SU-DHL-6 (cell line): ENCODE data around the gene PSTPIP1.

Experiments used
- H2AFZ ChIP-seq: fragments of 200-600 bp; sonication (generic); 2 replicates; pipeline ENCODE4 v1.6.1; 2014; ENCODE audit warnings: low read depth, mild to moderate bottlenecking, moderate library complexity, mixed read lengths, antibody characterized with exemption, low read length; ENCODE audit not compliant: severe bottlenecking
- H3F3A ChIP-seq: fragments of 200-600 bp; shearing (Covaris generic); 2 replicates; pipeline ENCODE4 v1.6.0; 2016; ENCODE audit warnings: antibody characterized with exemption, mild to moderate bottlenecking; ENCODE audit not compliant: insufficient read depth
- H3K27ac ChIP-seq: fragments of 200-600 bp; sonication (generic); 2 replicates; pipeline ENCODE4 v1.5.1; 2016; ENCODE audit warnings: low read depth, mild to moderate bottlenecking, low read length, moderate library complexity, mixed read lengths
- H3K27me3 ChIP-seq: fragments of 200-600 bp; sonication (generic), shearing (Covaris generic); 2 replicates; pipeline ENCODE4 v1.6.0; 2014; ENCODE audit warnings: mild to moderate bottlenecking, low read length
- H3K36me3 ChIP-seq: fragments of 200-600 bp; sonication (generic); 2 replicates; pipeline ENCODE4 v1.6.1; 2014; ENCODE audit warnings: mild to moderate bottlenecking, low read length, mixed read lengths
- H3K4me2 ChIP-seq: fragments of 300-600, 200-600 bp; shearing (Covaris generic), sonication (generic); 2 replicates; pipeline ENCODE4 v1.6.0; 2014; ENCODE audit warnings: low read length, low read depth, mild to moderate bottlenecking; ENCODE audit not compliant: poor library complexity, severe bottlenecking
- H3K4me3 ChIP-seq: fragments of 200-600 bp; sonication (generic); 2 replicates; pipeline ENCODE4 v1.5.1; 2014; ENCODE audit warnings: antibody characterized with exemption, low read length, mild to moderate bottlenecking, mixed read lengths; ENCODE audit not compliant: insufficient read depth, poor library complexity, severe bottlenecking
- H3K79me2 ChIP-seq: fragments of 200-600 bp; sonication (generic); 2 replicates; pipeline ENCODE4 v1.6.1; 2014; ENCODE audit warnings: mild to moderate bottlenecking, low read length, moderate library complexity; ENCODE audit not compliant: insufficient read depth
- H3K9ac ChIP-seq: fragments of 200-600 bp; sonication (generic); 2 replicates; pipeline ENCODE4 v1.7.0; 2014; ENCODE audit warnings: mild to moderate bottlenecking, low read length
- H3K9me2 ChIP-seq: fragments of 200-600 bp; sonication (generic); replicated peaks from 2 replicates; pipeline ENCODE4 v1.6.1; 2014; ENCODE audit warnings: low read length; ENCODE audit not compliant: insufficient read depth
- H3K9me3 ChIP-seq: fragments of 200-600 bp; sonication (generic); 2 replicates; pipeline ENCODE4 v1.6.1; 2014; ENCODE audit warnings: low read length, mixed read lengths; ENCODE audit not compliant: insufficient read depth
- H4K20me1 ChIP-seq: fragments of 200-600 bp; sonication (generic); 2 replicates; pipeline ENCODE4 v1.6.1; 2014; ENCODE audit warnings: low read depth, mild to moderate bottlenecking, antibody characterized with exemption, low read length, moderate library complexity, mixed read lengths
- EZH2phosphoT487 ChIP-seq: fragments of 200-600 bp; sonication (generic), shearing (Covaris generic); conservative IDR thresholded peaks from 2 replicates; pipeline ENCODE4 v1.6.1; 2018; ENCODE audit warnings: mild to moderate bottlenecking, antibody characterized with exemption, low read length, moderate library complexity, mixed read lengths
- TF ChIP-seq, protein P1 (sequence below): fragments of 200-600 bp; sonication (generic); IDR thresholded peaks from one replicate; pipeline ENCODE4 v1.5.1; 2017; ENCODE audit warnings: antibody characterized with exemption, mild to moderate bottlenecking, low read length, moderate library complexity; ENCODE audit not compliant: insufficient read depth, poor library complexity, severe bottlenecking

Gene PSTPIP1

DNA sequence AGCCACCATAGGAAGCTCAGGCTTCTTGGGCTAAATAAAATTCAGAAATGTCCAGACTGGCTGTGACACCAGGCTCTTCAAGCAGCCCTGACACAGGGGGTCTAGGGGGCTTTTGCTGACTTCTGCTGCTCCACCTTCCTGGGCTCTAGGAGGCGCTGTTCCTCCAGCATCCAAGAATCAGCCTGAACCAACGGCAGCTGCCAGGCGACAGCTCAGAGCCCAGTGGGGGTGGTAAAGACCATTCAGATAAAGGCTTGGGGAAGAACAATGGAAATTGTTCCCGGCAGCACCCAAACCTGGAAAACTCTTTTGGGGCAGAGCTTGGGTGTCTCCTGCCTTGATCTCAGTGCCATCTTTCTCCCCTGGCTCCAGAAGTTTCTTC, 21.6 kb upstream of the PSTPIP1 start:
- Histone ChIP-seq H3K9me3 (no peaks in the 10 kb centered on the region), H3K79me2 (no peaks in the 10 kb centered on the region), H3K27me3 (no peaks in the 10 kb centered on the region), H3F3A (no peaks in the 10 kb centered on the region), H3K9ac (no peak overlapping the region), H3K27ac (no peak overlapping the region), H3K4me2 (no peak overlapping the region), H3K4me3 (no peak overlapping the region), H2AFZ (no peak overlapping the region), H3K9me2 (no peaks in the 10 kb centered on the region), H4K20me1 (no peaks in the 10 kb centered on the region), H3K36me3 (no peaks in the 10 kb centered on the region)
- no peak for TF ChIP-seq EZH2phosphoT487
- TF ChIP-seq, protein P1, sequence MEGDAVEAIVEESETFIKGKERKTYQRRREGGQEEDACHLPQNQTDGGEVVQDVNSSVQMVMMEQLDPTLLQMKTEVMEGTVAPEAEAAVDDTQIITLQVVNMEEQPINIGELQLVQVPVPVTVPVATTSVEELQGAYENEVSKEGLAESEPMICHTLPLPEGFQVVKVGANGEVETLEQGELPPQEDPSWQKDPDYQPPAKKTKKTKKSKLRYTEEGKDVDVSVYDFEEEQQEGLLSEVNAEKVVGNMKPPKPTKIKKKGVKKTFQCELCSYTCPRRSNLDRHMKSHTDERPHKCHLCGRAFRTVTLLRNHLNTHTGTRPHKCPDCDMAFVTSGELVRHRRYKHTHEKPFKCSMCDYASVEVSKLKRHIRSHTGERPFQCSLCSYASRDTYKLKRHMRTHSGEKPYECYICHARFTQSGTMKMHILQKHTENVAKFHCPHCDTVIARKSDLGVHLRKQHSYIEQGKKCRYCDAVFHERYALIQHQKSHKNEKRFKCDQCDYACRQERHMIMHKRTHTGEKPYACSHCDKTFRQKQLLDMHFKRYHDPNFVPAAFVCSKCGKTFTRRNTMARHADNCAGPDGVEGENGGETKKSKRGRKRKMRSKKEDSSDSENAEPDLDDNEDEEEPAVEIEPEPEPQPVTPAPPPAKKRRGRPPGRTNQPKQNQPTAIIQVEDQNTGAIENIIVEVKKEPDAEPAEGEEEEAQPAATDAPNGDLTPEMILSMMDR, result peak; percentile 63

DNA sequence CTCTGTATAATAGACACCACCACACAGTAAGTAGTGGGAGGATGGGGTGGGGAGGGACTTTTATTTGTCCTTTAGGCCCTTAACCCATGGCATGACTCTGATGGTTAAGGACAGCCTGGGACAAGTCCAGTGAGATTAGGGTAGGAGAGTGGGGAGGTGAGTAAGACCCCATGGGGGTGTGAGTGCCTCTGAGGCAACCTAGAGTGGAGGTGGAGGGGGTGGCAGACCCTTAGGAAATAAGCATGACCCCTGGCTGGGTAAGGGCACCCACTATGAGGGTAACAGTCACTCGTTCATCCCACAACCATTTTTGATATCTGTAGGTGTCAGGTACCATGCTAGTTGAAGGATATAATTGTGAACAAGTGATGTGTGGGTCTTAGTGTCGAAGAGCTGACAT, 21.0 kb upstream of the PSTPIP1 start:
- H3K79me2 ChIP-seq, result no peaks in the 10 kb centered on the region
- H3K27me3 ChIP-seq, result no peaks in the 10 kb centered on the region

DNA sequence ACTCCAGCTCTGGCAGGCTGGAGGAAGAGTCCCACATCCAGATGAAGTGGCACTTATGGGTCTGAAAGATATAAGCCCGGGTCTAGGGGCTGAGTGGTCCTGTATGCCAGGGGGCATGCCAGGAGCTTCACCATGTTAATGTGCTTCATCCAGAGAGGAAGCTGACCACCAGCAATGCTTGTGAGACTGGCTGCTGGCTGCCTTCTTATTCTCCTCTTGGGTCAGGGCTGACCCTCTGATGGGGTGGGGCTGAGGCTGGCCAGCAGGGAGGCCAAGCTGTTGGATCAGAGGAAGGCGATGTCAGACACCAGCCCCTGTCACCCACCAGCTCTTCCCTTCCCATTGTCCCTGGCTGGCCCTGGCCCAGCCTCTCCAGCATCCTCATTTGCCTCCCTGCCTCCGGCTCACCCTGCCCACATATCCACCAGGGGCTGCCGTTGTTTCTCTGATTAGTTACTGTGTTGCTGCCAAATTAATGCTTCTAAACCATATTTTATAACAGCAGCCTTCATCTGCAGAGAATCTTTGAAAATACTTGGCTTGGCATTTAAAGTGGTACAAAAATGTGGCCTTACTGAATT, 20.4 kb upstream of the PSTPIP1 start:
- Histone ChIP-seq H3K9ac (no peak overlapping the region), H3K79me2 (no peaks in the 10 kb centered on the region), H4K20me1 (no peaks in the 10 kb centered on the region), H3K27me3 (no peaks in the 10 kb centered on the region), H2AFZ (no peak overlapping the region), H3K4me3 (no peak overlapping the region), H3K9me3 (no peaks in the 10 kb centered on the region), H3K27ac (no peak overlapping the region), H3F3A (no peaks in the 10 kb centered on the region), H3K36me3 (no peaks in the 10 kb centered on the region), H3K4me2 (no peak overlapping the region), H3K9me2 (no peaks in the 10 kb centered on the region)
- TF ChIP-seq, protein P1, result no peak
- TF ChIP-seq EZH2phosphoT487, result no peak

More for the DNA sequence above, 21.0 kb upstream of the PSTPIP1 start:
- no peak for TF ChIP-seq EZH2phosphoT487
- TF ChIP-seq, protein P1, result no peak
- H4K20me1 ChIP-seq, result no peaks in the 10 kb centered on the region
- no peak overlapping the region for H3K4me3 ChIP-seq
- no peaks in the 10 kb centered on the region for H3K9me3 ChIP-seq
- H2AFZ ChIP-seq, result no peak overlapping the region
- H3K27ac ChIP-seq, result no peak overlapping the region
- no peaks in the 10 kb centered on the region for H3F3A ChIP-seq
- H3K4me2 ChIP-seq, result no peak overlapping the region
- no peak overlapping the region for H3K9ac ChIP-seq
- no peaks in the 10 kb centered on the region for H3K36me3 ChIP-seq
- no peaks in the 10 kb centered on the region for H3K9me2 ChIP-seq
